ENCODE results near the gene GXYLT2.

- TF ChIP-seq CTCF (IDR thresholded peaks at IDR 0.05), result no peak
- no peak for TF ChIP-seq POLR2AphosphoS5 (IDR thresholded peaks at IDR 0.05)
Observed at GRCh38 chr3:73018298-73018697, 130.5 kb downstream of the GXYLT2 start.
